Right lobe of liver (tissue), 4 donors: ENCODE measurements around the gene WIF1.
A peak's percentile ranks its signal among the peaks of the same experiment; 100 is the strongest.

Experiments used
- POLR2A ChIP-seq: fragments of 450-650 bp; IDR thresholded peaks from one replicate; pipeline ENCODE4 v1.6.1; 2017; ENCODE audit warnings: antibody characterized with exemption, mild to moderate bottlenecking
- TF ChIP-seq, protein P1 (sequence below), 4 donors: fragments of 200-600 bp in 3 of 4; fragments of 450-650 bp in 1 of 4; IDR thresholded peaks; one replicate each; pipeline versions ENCODE4 v1.5.1 to v1.8.0; 2016 to 2022; ENCODE audit warnings: antibody characterized with exemption in 4 of 4, mild to moderate bottlenecking in 2 of 4
- donor health status: DM: no; HTN: no; CAD: no.
- donor health status: DM: no; HTN: no; CAD: no.
- donor health status: DM: no; HTN: yes; CAD: no.

DNA sequence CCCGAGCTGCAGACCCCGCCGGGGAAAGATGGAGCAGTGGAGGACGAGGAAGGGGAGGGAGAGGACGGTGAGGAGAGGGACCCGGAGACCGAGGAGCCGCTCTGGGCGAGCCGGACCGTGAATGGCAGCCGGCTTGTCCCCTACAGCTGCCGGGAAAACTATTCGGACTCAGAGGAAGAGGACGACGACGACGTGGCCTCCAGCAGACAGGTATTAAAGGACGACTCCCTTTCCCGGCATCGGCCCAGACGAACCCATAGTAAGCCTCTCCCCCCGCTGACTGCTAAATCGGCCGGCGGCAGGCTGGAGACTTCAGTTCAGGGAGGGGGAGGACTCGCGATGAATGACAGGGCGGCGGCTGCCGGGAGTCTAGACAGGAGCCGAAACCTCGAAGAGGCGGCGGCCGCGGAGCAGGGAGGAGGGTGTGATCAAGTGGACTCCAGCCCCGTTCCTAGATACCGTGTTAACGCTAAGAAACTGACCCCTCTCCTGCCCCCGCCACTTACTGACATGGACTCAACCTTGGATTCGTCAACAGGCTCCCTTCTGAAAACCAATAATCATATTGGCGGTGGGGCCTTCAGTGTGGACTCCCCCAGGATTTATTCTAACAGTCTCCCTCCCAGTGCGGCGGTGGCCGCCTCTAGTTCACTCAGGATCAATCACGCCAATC, 49.2 kb upstream of the WIF1 start:
- TF ChIP-seq, protein P1, sequence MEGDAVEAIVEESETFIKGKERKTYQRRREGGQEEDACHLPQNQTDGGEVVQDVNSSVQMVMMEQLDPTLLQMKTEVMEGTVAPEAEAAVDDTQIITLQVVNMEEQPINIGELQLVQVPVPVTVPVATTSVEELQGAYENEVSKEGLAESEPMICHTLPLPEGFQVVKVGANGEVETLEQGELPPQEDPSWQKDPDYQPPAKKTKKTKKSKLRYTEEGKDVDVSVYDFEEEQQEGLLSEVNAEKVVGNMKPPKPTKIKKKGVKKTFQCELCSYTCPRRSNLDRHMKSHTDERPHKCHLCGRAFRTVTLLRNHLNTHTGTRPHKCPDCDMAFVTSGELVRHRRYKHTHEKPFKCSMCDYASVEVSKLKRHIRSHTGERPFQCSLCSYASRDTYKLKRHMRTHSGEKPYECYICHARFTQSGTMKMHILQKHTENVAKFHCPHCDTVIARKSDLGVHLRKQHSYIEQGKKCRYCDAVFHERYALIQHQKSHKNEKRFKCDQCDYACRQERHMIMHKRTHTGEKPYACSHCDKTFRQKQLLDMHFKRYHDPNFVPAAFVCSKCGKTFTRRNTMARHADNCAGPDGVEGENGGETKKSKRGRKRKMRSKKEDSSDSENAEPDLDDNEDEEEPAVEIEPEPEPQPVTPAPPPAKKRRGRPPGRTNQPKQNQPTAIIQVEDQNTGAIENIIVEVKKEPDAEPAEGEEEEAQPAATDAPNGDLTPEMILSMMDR (IDR thresholded peaks at IDR 0.05): no peak
- peak; percentile 8 for TF ChIP-seq POLR2A
